Loucy (cell line): ENCODE results near the gene SORD.

Experiments used
- EZH2phosphoT487 ChIP-seq: fragments of 200-600 bp; IDR thresholded peaks from 2 replicates; pipeline ENCODE4 v1.6.1; 2018; ENCODE audit warnings: antibody characterized with exemption, mild to moderate bottlenecking, moderate library complexity, borderline replicate concordance
- TF ChIP-seq, protein P1 (sequence below): fragments of 200-600 bp; sonication (generic); conservative IDR thresholded peaks from 2 replicates; pipeline ENCODE4 v1.5.1; 2014; ENCODE audit warnings: mild to moderate bottlenecking, antibody characterized with exemption, low read length

DNA sequence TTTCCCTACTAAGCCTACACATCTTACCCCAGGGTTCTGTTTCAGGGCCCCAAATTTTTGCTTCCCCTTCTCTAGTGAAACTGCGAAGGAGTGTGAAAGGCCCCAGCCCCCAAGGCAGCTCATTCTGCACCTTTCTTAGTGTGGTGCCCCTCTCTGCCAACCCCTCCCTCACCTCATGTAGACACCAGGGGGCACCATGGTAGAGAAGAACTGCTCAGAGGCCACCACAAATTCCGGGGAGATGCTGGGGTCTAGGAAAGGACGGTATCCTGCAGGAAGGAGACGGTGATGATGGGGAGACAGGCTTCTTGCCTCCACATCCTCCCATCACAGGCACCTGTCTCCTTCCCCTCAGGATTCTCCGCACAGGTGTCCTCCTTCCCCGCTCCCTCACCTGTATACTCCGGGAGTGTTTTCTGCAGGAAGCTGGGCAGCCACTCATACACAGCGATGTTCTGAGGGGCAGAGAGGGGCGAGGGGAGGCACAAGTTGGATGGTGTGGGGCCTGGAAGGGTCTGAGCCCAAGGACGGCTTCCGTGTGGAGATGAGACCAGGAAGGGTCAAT, 87.3 kb downstream of the SORD start:
- TF ChIP-seq, protein P1, sequence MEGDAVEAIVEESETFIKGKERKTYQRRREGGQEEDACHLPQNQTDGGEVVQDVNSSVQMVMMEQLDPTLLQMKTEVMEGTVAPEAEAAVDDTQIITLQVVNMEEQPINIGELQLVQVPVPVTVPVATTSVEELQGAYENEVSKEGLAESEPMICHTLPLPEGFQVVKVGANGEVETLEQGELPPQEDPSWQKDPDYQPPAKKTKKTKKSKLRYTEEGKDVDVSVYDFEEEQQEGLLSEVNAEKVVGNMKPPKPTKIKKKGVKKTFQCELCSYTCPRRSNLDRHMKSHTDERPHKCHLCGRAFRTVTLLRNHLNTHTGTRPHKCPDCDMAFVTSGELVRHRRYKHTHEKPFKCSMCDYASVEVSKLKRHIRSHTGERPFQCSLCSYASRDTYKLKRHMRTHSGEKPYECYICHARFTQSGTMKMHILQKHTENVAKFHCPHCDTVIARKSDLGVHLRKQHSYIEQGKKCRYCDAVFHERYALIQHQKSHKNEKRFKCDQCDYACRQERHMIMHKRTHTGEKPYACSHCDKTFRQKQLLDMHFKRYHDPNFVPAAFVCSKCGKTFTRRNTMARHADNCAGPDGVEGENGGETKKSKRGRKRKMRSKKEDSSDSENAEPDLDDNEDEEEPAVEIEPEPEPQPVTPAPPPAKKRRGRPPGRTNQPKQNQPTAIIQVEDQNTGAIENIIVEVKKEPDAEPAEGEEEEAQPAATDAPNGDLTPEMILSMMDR, result peak; percentile 27; the same call in 1 of the 2 replicates
- no peak for TF ChIP-seq EZH2phosphoT487
